Small intestine (tissue), 7 donors: ENCODE results near the gene PRKN. TPM values are rescaled to one million over a fixed set of nuclear protein-coding genes. Genes with fewer than 3 reads are reported as not detected.

Experiments
- DNase-seq, 2 donors: peaks; one replicate each; pipeline versions ENCODE4 v3.0.0 to v3.0.0-alpha.2; 2013
- FAIRE-seq: peaks from 2 replicates; lab custom pipeline; 2012; peaks lifted over from hg19 to GRCh38; lab: Jason Lieb, UNC
- H3K27ac ChIP-seq, 3 donors: one replicate each; pipeline ENCODE4 v1.5.1; 2013; ENCODE audit warnings: low read length in 2 of 3, mild to moderate bottlenecking in 2 of 3, control low read depth in 1 of 3, inconsistent platforms in 1 of 3, low read depth in 1 of 3, moderate library complexity in 1 of 3
- H3K27me3 ChIP-seq, 3 donors: one replicate each; pipeline ENCODE4 v1.6.1; 2013; ENCODE audit warnings: low read length in 3 of 3, inconsistent platforms in 1 of 3; ENCODE audit not compliant: control insufficient read depth in 3 of 3, insufficient read depth in 3 of 3
- H3K36me3 ChIP-seq, 3 donors: one replicate each; pipeline ENCODE4 v1.6.1; 2013; ENCODE audit warnings: low read length in 3 of 3, inconsistent platforms in 1 of 3, low read depth in 1 of 3, mild to moderate bottlenecking in 1 of 3, moderate library complexity in 1 of 3; ENCODE audit not compliant: control insufficient read depth in 3 of 3, insufficient read depth in 2 of 3
- H3K4me1 ChIP-seq, 3 donors: one replicate each; pipeline ENCODE4 v1.6.1; 2013; ENCODE audit warnings: low read length in 2 of 3, inconsistent platforms in 1 of 3, low read depth in 1 of 3, mild to moderate bottlenecking in 1 of 3, moderate library complexity in 1 of 3; ENCODE audit not compliant: control insufficient read depth in 3 of 3, insufficient read depth in 2 of 3
- H3K4me3 ChIP-seq, 3 donors: one replicate each; pipeline ENCODE4 v1.5.1; 2013; ENCODE audit warnings: low read length in 3 of 3, control low read depth in 1 of 3, inconsistent platforms in 1 of 3, low read depth in 1 of 3, mild to moderate bottlenecking in 1 of 3, moderate library complexity in 1 of 3
- H3K9me3 ChIP-seq, 2 donors: one replicate each; pipeline ENCODE4 v1.6.1; 2013; ENCODE audit warnings: low read depth in 1 of 2, low read length in 1 of 2; ENCODE audit not compliant: control insufficient read depth in 2 of 2, insufficient read depth in 1 of 2
- WGBS, 3 donors: extraction: QIAGEN DNeasy Blood & Tissue Kit; methylation state at CpG; one replicate each; pipeline ENCODE4 v1.1.7; 2013; 5-methylcytosine and 5-hydroxymethylcytosine counted together
- polyA plus RNA-seq, 4 donors: library from polyadenylated mRNA; stranded (reverse) in 3 of 4; unstranded in 1 of 4; fragments of 200-250 nt in 3 of 4; fragments of 120-200 nt in 1 of 4; gene quantifications; one replicate each; pipeline versions ENCODE4 v1.2.1 to v1.2.3, GENCODE V29; 2013
- donor health status: healthy with polysubstance abuse.
- donor health status: control.
- donor health status: control.
- donor health status: Bipolar disorder and iron deficiency.
- donor health status: healthy.

PRKN gene
- polyA plus RNA-seq, 4 donors, result 0.27 to 2.3 (median 1.0) TPM

GRCh38 chr6:161367472-161367871 lies 1360.1 kb downstream of the PRKN start:
- Histone ChIP-seq H3K27ac (peak overlapping the region in 2 of 3 donors; percentile 58 to 63), H3K4me1 (peaks cover 0 to 18% (median 3%) of the 10 kb centered on the region in 3 donors), H3K4me3 (no peak overlapping the region), H3K9me3 (peaks cover 0 to 21% of the 10 kb centered on the region in 2 donors), H3K36me3 (no peaks in the 10 kb centered on the region), H3K27me3 (no peaks in the 10 kb centered on the region)
- 25 to 57% (median 51%) methylated on average over 12 of the region's 12 CpGs for WGBS, 3 donors
- DNase-seq (peak; percentile 89 to 97), FAIRE-seq (no peak)

GRCh38 chr6:161366301-161366923 lies 1361.2 kb downstream of the PRKN start:
- H3K9me3 ChIP-seq, result peaks cover 0 to 22% of the 10 kb centered on the region in 2 donors
- H3K4me3 ChIP-seq, result no peak overlapping the region
- no peak for FAIRE-seq
- WGBS, 3 donors, result 84 to 90% (median 86%) methylated on average over 11 of the region's 11 CpGs
- DNase-seq, result no peak
- peaks cover 0 to 18% (median 3%) of the 10 kb centered on the region in 3 donors for H3K4me1 ChIP-seq
- no peaks in the 10 kb centered on the region for H3K36me3 ChIP-seq
- H3K27me3 ChIP-seq, result no peaks in the 10 kb centered on the region
- H3K27ac ChIP-seq, result no peak overlapping the region

GRCh38 chr6:161365633-161366032 lies 1361.9 kb downstream of the PRKN start:
- no peak overlapping the region for H3K4me3 ChIP-seq
- 71 to 85% (median 84%) methylated on average over 6 of the region's 6 CpGs for WGBS, 3 donors
- H3K36me3 ChIP-seq, result no peaks in the 10 kb centered on the region
- DNase-seq, result no peak
- peaks cover 0 to 18% (median 3%) of the 10 kb centered on the region in 3 donors for H3K4me1 ChIP-seq
- H3K27ac ChIP-seq, result no peak overlapping the region
- no peak for FAIRE-seq
- H3K27me3 ChIP-seq, result no peaks in the 10 kb centered on the region
- H3K9me3 ChIP-seq, result peaks cover 0 to 22% of the 10 kb centered on the region in 2 donors

- DNase-seq (no peak), FAIRE-seq (no peak)
- peaks cover 0 to 22% of the 10 kb centered on the region in 2 donors for H3K9me3 ChIP-seq
- H3K27ac ChIP-seq, result no peak overlapping the region
- H3K27me3 ChIP-seq, result no peaks in the 10 kb centered on the region
- H3K36me3 ChIP-seq, result no peaks in the 10 kb centered on the region
- no peak overlapping the region for H3K4me3 ChIP-seq
- peaks cover 0 to 6% (median 3%) of the 10 kb centered on the region in 3 donors for H3K4me1 ChIP-seq
These were observed 1364.3 kb downstream of the PRKN start for GRCh38 chr6:161363286-161363685.

GRCh38 chr6:161362266-161362665 lies 1365.3 kb downstream of the PRKN start:
- Histone ChIP-seq H3K27ac (no peak overlapping the region), H3K9me3 (peaks cover 0 to 18% of the 10 kb centered on the region in 2 donors), H3K4me1 (peaks cover 0 to 3% (median 0%) of the 10 kb centered on the region in 3 donors), H3K36me3 (no peaks in the 10 kb centered on the region), H3K27me3 (no peaks in the 10 kb centered on the region), H3K4me3 (no peak overlapping the region)
- FAIRE-seq, result no peak
- no peak for DNase-seq
- 91 to 95% (median 93%) methylated on average over 7 of the region's 7 CpGs for WGBS, 3 donors

GRCh38 chr6:161361529-161361928 lies 1366.0 kb downstream of the PRKN start:
- H3K36me3 ChIP-seq, result no peaks in the 10 kb centered on the region
- DNase-seq (no peak), FAIRE-seq (no peak)
- no peak overlapping the region for H3K27ac ChIP-seq
- no peak overlapping the region for H3K4me3 ChIP-seq
- 85 to 90% (median 85%) methylated on average over 9 of the region's 9 CpGs for WGBS, 3 donors
- peaks cover 0 to 1% (median 0%) of the 10 kb centered on the region in 3 donors for H3K4me1 ChIP-seq
- H3K27me3 ChIP-seq, result no peaks in the 10 kb centered on the region
- peaks cover 0 to 18% of the 10 kb centered on the region in 2 donors for H3K9me3 ChIP-seq

- DNase-seq (no peak), FAIRE-seq (no peak)
- peaks cover 0 to 14% of the 10 kb centered on the region in 2 donors for H3K9me3 ChIP-seq
- H3K4me3 ChIP-seq, result no peak overlapping the region
- no peaks in the 10 kb centered on the region for H3K27me3 ChIP-seq
- 55 to 75% (median 67%) methylated on average over 3 of the region's 3 CpGs for WGBS, 3 donors
- H3K27ac ChIP-seq, result no peak overlapping the region
- H3K4me1 ChIP-seq, result no peaks in the 10 kb centered on the region
- no peaks in the 10 kb centered on the region for H3K36me3 ChIP-seq
These were observed 1367.0 kb downstream of the PRKN start for GRCh38 chr6:161360520-161360919.

GRCh38 chr6:161359618-161359945 lies 1368.0 kb downstream of the PRKN start:
- H3K4me3 ChIP-seq, result no peak overlapping the region
- no peak overlapping the region for H3K27ac ChIP-seq
- H3K27me3 ChIP-seq, result no peaks in the 10 kb centered on the region
- no peaks in the 10 kb centered on the region for H3K36me3 ChIP-seq
- no peak for DNase-seq
- no peak for FAIRE-seq
- H3K4me1 ChIP-seq, result no peaks in the 10 kb centered on the region
- 47 to 68% (median 51%) methylated on average over 5 of the region's 5 CpGs for WGBS, 3 donors
- peaks cover 0 to 11% of the 10 kb centered on the region in 2 donors for H3K9me3 ChIP-seq
